Loucy (cell line): Measurements from ENCODE around the gene FOXRED2.
"Not testable (repeated sequence)": the region's sequence is repeated elsewhere in the genome, so short reads cannot be mapped to it uniquely, and the experiment has no call there.

Experiments
- EZH2phosphoT487 ChIP-seq: fragments of 200-600 bp; IDR thresholded peaks from 2 replicates; pipeline ENCODE4 v1.6.1; 2018; ENCODE audit warnings: antibody characterized with exemption, mild to moderate bottlenecking, moderate library complexity, borderline replicate concordance
- TF ChIP-seq, protein P1 (sequence below): fragments of 200-600 bp; sonication (generic); conservative IDR thresholded peaks from 2 replicates; pipeline ENCODE4 v1.5.1; 2014; ENCODE audit warnings: mild to moderate bottlenecking, antibody characterized with exemption, low read length

DNA sequence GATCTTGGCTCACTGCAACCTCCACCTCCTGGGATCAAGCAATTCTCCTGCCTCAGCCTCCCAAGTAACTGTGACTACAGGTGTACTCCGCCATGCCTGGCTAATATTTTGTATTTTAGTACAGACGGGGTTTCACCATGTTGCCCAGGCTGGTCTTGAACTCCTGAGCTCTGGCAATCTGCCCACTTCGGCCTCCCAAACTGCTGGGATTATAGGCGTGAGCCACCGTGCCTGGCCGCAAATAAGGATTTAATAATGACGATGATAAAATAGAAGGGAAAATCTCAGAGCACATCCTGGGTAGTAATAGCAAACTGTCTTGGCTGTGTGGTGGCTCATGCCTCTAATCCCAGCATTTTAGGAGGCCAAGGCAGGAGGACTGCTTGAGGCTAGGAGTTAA, 55.9 kb downstream of the FOXRED2 start:
- TF ChIP-seq, protein P1, sequence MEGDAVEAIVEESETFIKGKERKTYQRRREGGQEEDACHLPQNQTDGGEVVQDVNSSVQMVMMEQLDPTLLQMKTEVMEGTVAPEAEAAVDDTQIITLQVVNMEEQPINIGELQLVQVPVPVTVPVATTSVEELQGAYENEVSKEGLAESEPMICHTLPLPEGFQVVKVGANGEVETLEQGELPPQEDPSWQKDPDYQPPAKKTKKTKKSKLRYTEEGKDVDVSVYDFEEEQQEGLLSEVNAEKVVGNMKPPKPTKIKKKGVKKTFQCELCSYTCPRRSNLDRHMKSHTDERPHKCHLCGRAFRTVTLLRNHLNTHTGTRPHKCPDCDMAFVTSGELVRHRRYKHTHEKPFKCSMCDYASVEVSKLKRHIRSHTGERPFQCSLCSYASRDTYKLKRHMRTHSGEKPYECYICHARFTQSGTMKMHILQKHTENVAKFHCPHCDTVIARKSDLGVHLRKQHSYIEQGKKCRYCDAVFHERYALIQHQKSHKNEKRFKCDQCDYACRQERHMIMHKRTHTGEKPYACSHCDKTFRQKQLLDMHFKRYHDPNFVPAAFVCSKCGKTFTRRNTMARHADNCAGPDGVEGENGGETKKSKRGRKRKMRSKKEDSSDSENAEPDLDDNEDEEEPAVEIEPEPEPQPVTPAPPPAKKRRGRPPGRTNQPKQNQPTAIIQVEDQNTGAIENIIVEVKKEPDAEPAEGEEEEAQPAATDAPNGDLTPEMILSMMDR = not testable (repeated sequence)
- TF ChIP-seq EZH2phosphoT487 = not testable (repeated sequence)
